Measurements from ENCODE around the gene ARAP3. TPM values are rescaled to one million over a fixed set of nuclear protein-coding genes. Genes with fewer than 3 reads are reported as not detected.

The ARAP3 gene
- total RNA-seq, 1 experiment from 2014 or later, result 17.5 TPM

- H3K36me3 Mint-ChIP-seq (ENCODE audit: insufficient read depth, unreplicated experiment), result no peaks in the 10 kb centered on the region
- DNase-seq, result no peak
- intact Hi-C loops (cut with micrococcal nuclease; ENCODE audit: unreplicated experiment), result no loop called here
- peaks cover 51% of the 10 kb centered on the region for H3K27me3 Mint-ChIP-seq (ENCODE audit: unreplicated experiment)
- H3K27ac Mint-ChIP-seq (ENCODE audit: unreplicated experiment), result no peak overlapping the region
- no TSS peak for BruUV-seq (replicated peaks)
- H3K9me3 Mint-ChIP-seq (ENCODE audit: low read depth, unreplicated experiment), result no peaks in the 10 kb centered on the region
- H3K4me3 Mint-ChIP-seq (ENCODE audit: low read depth, unreplicated experiment), result no peak overlapping the region
- H3K4me1 Mint-ChIP-seq (ENCODE audit: low read depth, unreplicated experiment), result peaks cover 26% of the 10 kb centered on the region
- CTCF ChIA-PET, result interaction anchor here (0.7 to 1.3 kb wide), 3 partner anchors 60 to 184 kb away, joined by 3 read pairs; partner anchors contain the start of gene PCDH1
- TF ChIP-seq, protein P1, sequence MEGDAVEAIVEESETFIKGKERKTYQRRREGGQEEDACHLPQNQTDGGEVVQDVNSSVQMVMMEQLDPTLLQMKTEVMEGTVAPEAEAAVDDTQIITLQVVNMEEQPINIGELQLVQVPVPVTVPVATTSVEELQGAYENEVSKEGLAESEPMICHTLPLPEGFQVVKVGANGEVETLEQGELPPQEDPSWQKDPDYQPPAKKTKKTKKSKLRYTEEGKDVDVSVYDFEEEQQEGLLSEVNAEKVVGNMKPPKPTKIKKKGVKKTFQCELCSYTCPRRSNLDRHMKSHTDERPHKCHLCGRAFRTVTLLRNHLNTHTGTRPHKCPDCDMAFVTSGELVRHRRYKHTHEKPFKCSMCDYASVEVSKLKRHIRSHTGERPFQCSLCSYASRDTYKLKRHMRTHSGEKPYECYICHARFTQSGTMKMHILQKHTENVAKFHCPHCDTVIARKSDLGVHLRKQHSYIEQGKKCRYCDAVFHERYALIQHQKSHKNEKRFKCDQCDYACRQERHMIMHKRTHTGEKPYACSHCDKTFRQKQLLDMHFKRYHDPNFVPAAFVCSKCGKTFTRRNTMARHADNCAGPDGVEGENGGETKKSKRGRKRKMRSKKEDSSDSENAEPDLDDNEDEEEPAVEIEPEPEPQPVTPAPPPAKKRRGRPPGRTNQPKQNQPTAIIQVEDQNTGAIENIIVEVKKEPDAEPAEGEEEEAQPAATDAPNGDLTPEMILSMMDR (IDR thresholded peaks at IDR 0.05; ENCODE audit: unreplicated experiment), result no peak
Observed at GRCh38 chr5:141697586-141697985, 15.6 kb upstream of the ARAP3 start.

- TF ChIP-seq, protein P1 (IDR thresholded peaks at IDR 0.05; ENCODE audit: unreplicated experiment), result no peak
- peaks cover 53% of the 10 kb centered on the region for H3K27me3 Mint-ChIP-seq (ENCODE audit: unreplicated experiment)
- H3K36me3 Mint-ChIP-seq (ENCODE audit: insufficient read depth, unreplicated experiment), result peaks cover 7% of the 10 kb centered on the region
- no peaks in the 10 kb centered on the region for H3K9me3 Mint-ChIP-seq (ENCODE audit: low read depth, unreplicated experiment)
- CTCF ChIA-PET, result interaction anchor here (1.0 to 2.5 kb wide), 6 partner anchors 15 to 273 kb away, joined by 3 to 20 read pairs (median 6); partner anchors contain the start of genes ARAP3, PCDH1 and RNF14
- DNase-seq, result no peak
- intact Hi-C loops (cut with micrococcal nuclease; ENCODE audit: unreplicated experiment), result no loop called here
- peaks cover 35% of the 10 kb centered on the region for H3K4me1 Mint-ChIP-seq (ENCODE audit: low read depth, unreplicated experiment)
- no TSS peak for BruUV-seq (replicated peaks)
- H3K4me3 Mint-ChIP-seq (ENCODE audit: low read depth, unreplicated experiment), result no peak overlapping the region
- no peak overlapping the region for H3K27ac Mint-ChIP-seq (ENCODE audit: unreplicated experiment)
Observed at GRCh38 chr5:141696431-141696830, 14.4 kb upstream of the ARAP3 start.

DNA sequence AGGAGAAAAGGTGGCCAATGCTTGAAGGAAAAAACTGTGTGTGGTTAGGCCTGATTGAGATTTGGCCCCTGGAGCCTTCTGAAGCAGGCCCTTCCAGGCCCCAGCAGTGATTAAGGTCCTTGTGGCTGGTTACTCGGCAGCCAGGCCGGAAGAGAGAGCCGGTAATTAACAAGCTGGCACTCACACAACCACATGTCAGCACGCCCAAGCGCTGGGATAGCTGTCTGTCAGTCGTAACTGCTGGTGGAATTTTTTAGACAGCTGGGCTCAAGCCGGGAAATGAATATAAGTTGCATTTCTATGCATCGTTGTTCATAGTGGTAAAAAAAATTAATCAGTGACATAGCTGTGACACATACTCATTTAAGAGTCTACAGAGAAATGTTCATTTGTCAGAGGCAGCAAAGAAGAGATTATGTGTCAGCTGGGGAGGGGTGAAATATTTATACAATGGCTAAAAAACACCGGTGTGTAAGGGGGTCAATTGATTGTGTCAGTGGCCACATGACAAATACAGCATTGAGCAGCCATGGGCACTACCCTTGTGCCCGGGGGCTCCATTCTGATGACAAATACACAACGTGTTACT lies 13.7 kb upstream of the ARAP3 start:
- TF ChIP-seq, protein P1 (IDR thresholded peaks at IDR 0.05; ENCODE audit: unreplicated experiment), result no peak
- Mint-ChIP-seq H3K27me3 (ENCODE audit: unreplicated experiment) (peaks cover 53% of the 10 kb centered on the region), H3K4me1 (ENCODE audit: low read depth, unreplicated experiment) (peaks cover 35% of the 10 kb centered on the region), H3K27ac (ENCODE audit: unreplicated experiment) (no peak overlapping the region), H3K36me3 (ENCODE audit: insufficient read depth, unreplicated experiment) (peaks cover 7% of the 10 kb centered on the region), H3K9me3 (ENCODE audit: low read depth, unreplicated experiment) (no peaks in the 10 kb centered on the region), H3K4me3 (ENCODE audit: low read depth, unreplicated experiment) (no peak overlapping the region)
- CTCF ChIA-PET, result interaction anchor here (0.6 to 2.5 kb wide), 10 partner anchors 14 to 453 kb away, joined by 3 to 20 read pairs (median 4); partner anchors contain the start of genes ARAP3, DELE1, HDAC3 and PCDH1
- no TSS peak for BruUV-seq (replicated peaks)
- peak; percentile 57 for DNase-seq
- intact Hi-C loops (cut with micrococcal nuclease; ENCODE audit: unreplicated experiment), result no loop called here

DNA sequence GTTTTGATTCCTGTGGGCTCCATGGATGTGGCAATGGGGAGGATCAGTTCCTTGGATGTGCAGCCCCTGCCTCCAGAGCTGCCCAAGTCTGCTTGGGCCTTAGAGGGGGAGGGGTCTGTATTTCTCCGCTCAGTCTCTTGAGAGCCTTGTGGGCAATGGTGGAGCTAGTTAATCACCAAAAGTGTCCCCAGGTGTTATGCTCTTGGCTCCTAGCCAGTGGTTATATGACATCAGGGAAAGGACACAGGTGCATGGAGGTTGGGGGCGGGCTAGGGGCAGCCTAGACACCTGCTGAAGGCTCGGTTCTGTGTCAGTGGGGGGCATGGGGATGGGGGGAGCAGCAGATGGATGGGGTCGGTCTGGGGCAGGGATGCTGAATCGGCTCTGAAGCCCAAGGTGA lies 12.4 kb upstream of the ARAP3 start:
- H3K4me3 Mint-ChIP-seq (ENCODE audit: low read depth, unreplicated experiment), result no peak overlapping the region
- peaks cover 35% of the 10 kb centered on the region for H3K4me1 Mint-ChIP-seq (ENCODE audit: low read depth, unreplicated experiment)
- BruUV-seq (replicated peaks), result no TSS peak
- peaks cover 53% of the 10 kb centered on the region for H3K27me3 Mint-ChIP-seq (ENCODE audit: unreplicated experiment)
- no peak overlapping the region for H3K27ac Mint-ChIP-seq (ENCODE audit: unreplicated experiment)
- CTCF ChIA-PET, result interaction anchor here (0.7 to 3.3 kb wide), 5 partner anchors 63 to 266 kb away, joined by 10 to 95 read pairs (median 12); partner anchors contain the start of gene PCDH1
- no peak for DNase-seq
- no peaks in the 10 kb centered on the region for H3K9me3 Mint-ChIP-seq (ENCODE audit: low read depth, unreplicated experiment)
- intact Hi-C loops (cut with micrococcal nuclease; ENCODE audit: unreplicated experiment), result loop anchor here (5.0 kb wide), 1 partner anchor 448 kb away; no protein-coding TSS in a partner anchor
- TF ChIP-seq, protein P1 (IDR thresholded peaks at IDR 0.05; ENCODE audit: unreplicated experiment), result no peak
- H3K36me3 Mint-ChIP-seq (ENCODE audit: insufficient read depth, unreplicated experiment), result peaks cover 7% of the 10 kb centered on the region
